DMS53 treated with DMSO at 0.1 percent for 48 hours (cell line): ENCODE results near the gene PUS1.
"Not testable (repeated sequence)": the region's sequence is repeated elsewhere in the genome, so short reads cannot be mapped to it uniquely, and the experiment has no call there.

Experiments
- DNase-seq: peaks from one replicate; lab custom pipeline; 2025; ENCODE audit not compliant: unreplicated experiment; lab: John Stamatoyannopoulos, UW

Gene PUS1

DNA sequence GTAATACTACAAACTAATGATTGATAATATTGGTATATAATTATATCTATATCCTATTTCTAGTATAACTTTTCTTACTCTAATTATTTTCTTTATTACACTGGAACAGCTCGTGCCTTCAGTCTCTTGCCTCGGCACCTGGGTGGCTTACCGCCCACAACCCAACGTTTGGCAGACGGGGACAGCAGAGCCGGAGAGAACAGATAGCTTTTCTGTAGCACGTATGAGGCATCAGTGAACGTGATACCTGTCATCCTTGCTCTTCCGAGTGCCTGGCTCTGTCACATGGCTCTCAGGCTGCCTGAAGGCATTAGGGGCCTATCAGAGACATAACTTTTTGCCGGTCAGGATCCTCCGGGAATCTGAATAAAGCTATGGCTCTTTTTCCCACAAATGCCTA is 5.5 kb downstream of the PUS1 start:
- no peak for DNase-seq

DNA sequence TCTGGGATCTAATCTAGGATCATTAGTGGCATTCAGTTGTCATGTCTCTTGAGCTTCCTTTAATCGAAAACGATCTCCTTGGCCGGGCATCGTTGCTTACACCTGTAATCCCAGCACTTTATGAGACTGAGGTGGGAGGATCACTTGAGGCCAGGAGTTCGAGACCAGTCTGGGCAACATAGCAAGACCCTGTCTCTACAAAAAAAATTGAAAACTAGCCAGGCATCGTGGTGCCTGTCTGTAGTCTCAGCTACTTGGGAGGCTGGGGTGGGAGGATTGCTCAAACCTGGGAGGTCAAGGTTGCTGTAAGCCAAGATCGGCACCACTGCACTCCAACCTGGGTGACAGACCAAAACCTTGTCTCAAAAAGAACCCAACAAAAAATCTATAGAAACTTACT is 9.0 kb downstream of the PUS1 start:
- no peak for DNase-seq

DNA sequence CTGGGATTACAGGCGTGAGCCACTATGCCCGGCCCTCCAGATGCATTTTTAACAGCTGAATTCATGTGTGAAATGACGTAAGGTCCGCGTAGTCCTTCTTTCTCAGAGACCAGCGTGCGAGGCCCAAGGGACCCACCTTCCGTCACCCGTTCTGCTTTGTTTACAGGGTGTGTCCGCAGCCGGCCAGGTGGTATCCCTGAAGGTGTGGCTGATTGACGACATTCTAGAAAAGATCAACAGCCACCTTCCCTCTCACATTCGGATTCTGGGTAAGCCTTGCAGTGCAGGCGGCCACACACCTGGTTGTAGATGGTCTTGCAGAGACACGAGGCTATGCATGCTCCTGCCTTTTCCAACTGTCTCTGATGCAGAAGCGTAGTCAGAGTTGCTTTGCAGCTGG is 9.9 kb downstream of the PUS1 start:
- DNase-seq, result no peak

DNA sequence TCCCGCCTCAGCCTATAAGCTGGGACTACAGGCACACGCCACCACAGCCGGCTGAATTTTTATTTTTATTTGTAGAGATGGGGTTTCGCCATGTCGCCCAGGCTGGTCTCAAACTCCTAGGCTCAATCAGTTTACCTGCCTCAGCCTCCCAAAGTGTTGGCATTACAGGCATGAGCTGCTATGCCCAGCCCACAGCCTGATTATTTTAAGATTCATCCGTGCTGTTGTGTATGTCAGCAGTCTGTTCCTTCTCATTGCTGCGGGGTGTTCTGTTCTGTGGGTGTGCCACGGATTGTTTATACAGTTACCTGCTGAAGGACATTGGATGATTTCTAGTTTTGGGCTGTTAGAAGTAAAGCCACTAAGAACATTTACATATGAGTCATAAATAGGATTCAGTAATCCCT is 11.1 kb downstream of the PUS1 start:
- no peak for DNase-seq

DNA sequence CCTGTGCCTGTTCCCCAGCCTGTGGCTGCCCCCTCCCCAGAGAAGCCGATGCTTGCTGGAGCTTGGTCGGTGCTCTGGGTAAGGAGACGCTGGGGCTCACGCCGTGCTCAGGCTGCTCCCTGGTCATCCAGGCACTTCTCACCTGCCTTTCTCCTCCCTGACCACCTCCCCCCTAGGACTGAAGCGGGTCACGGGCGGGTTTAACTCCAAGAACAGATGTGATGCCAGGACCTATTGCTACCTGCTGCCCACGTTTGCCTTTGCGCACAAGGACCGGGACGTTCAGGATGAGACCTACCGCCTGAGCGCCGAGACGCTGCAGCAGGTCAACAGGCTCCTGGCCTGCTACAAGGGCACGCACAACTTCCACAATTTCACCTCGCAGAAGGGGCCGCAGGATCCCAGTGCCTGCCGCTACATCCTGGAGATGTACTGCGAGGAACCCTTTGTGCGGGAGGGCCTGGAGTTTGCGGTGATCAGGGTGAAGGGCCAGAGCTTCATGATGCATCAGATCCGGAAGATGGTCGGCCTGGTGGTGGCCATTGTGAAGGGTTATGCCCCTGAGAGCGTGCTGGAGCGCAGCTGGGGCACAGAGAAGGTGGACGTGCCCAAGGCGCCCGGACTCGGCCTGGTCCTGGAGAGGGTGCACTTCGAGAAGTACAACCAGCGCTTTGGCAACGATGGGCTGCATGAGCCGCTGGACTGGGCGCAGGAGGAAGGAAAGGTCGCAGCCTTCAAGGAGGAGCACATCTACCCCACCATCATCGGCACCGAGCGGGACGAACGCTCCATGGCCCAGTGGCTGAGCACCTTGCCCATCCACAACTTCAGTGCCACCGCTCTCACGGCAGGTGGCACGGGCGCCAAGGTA is 12.3 kb downstream of the PUS1 start:
- no peak for DNase-seq

DNA sequence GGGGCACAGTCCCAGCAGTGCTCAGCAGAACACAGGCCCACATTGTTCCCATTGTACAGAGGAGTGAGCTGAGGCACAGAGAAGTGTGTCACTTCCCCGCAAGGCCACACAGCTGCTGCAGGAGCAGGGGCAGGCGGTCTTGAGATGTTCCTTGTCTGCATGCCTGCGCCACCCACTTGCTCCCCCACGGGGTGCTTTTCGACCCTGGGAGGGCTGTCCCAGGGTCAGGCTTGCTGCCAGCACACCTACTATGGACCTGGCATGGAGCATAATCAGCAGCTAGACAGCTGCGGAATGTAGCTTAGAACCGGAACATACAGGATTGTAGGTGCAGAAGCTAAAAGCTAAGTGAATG is 12.9 kb downstream of the PUS1 start:
- DNase-seq, result no peak

DNA sequence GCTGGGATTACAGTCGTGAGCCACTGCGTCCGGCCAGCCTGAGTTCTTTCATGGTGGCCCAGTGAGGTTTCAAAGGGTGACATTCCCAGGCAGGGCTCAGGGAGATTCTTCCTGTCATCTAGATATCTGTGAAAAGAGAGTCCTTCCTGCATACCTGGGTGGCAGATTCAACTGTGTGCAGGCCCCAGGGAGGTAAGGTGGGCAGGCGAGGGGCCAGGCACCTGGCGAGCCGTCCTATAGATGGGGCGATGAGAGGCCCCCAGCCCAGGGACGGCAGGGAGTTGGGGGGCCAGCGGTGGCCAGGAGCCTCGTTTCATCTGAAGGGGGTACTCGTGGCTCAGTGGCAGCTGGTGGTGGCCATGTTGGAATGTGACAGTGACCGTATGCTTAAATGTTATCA is 13.6 kb downstream of the PUS1 start:
- DNase-seq, result no peak

DNA sequence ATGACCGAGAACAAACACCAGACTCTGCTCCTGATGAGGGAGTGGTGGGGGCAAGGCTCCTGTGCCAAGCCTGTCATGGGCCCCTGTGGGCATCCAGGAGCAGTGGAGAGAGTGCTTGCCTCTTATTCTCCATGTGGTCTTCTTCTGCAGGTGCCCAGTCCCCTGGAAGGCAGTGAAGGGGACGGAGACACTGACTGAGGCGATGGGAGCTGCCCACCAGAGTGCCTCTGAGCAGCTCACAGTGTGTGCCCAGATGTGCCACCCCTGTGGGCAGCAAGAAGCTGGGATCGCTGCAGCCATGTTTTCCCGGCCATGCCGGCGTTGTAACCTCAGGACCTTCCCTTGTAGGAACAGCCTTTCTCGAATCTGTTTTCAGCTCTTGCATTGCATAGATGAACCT is 14.3 kb downstream of the PUS1 start:
- no peak for DNase-seq

DNA sequence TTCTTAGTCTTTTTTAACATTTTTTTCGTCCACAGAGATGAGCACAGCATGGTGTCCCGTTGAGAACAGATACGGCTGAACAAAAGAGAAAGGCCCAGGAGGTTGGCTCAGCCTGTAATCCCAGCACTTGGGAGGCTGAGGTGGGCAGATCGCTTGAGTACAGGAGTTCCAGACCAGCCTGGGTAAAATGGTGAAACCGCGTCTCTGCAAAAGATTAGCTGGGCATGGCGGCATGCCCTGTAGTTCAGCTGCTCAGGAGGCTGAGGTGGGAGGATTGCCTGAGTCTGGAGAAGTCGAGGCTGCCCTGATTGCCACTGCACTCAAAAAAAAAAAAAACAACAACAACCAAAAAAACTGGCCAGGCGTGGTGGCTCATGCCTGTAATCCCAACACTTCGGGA is 14.8 kb downstream of the PUS1 start:
- DNase-seq, result no peak

DNA sequence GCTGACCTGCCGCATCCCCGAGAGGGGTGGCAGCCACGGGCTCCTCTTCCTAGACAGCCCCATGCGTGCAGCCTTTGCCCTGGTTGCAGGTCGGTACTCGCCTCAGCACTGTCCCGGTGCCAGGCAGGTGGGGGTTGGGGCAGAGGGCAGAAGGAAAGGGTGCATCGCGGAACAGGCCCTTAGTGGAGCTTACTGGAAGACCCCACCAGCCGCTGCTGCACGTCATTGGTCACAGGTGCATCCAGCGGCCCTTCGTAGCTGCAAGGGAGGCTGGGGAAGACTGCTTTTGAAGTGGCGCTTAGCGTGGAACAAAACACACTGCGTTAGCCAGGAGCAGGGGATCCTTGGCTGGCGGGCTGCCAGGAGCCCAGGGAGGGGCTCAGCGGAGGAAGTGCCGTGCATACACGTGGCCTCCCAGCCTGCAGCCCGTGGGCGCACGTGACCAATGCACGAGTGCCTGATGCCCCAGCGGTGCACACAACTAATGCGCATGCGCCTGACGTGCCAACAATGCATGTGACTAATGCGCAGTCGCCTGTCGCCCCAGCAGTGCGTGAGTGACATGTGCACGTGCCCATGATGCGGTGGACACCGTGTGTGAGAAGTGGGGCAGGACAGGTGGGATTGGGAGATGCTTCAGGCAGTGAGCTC is 15.7 kb downstream of the PUS1 start:
- DNase-seq, result no peak

DNA sequence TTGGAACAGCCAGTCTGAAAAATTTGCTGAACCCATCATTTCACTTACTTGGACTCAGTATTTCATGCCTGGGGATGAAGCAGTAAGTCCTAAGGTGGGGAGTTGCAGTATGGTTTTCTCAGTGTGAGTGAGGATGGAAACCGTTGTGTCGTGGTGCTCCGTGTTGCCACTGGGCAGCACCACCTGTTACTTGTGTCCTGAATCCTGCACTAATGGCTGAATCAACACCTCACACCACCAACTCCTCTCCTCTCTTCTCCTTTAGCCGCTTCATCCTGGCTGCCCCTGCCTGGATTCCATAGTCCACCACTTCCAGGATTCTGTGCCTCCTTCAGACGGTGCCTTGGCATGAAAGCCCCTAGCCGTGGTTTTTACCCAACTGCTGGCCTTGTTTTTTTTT is 17.7 kb downstream of the PUS1 start:
- no peak for DNase-seq

DNA sequence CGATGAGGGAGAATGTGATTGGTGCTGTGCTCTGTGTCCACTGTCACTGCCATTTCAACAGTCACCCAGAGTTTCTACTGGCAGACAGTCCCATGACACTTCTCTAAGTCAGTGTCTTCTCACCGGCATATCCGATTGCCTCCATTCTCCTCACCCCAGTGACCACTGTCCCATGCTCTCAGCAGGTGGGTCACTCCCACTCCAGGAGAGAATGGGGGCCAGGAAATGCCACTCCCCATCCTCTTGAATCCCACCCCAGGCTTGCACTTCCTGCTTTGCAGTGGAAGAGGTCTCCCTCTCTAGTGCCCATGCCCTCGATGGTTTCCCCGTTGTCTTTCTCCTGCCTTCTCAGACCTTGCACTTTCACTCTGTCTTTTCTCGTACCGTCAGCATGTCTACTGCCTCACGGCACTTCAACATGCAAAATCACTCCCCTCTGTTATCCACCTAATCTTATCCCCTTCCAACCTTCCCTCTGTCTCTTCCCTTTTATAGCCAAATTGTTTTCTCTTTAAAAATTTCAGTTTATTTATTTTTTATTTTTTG is 18.5 kb downstream of the PUS1 start:
- no peak for DNase-seq

DNA sequence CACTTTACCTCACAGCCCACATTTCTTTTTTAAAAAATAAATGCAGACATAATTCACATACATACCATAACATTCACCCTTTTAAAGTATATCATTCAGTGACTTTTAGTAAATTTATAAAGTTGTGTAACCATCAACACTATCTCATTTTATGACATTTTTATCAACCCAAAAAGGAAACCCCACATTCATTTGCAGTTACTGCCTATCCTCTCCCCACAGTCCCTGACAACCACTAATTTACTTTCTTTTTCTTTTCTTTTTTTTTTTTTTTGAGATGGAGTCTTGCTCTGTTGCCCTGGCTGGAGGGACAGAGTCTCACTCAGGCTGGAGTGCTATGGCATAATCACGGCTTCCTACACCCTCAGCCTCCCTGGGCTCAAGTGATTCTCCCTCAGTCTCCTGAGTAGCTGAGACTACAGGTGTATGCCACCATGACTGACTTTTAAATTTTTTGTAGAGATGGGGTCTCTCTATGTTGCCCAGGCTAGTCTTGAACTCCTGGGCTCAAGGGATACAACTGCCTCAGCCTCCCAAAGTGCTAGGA is 19.2 kb downstream of the PUS1 start:
- DNase-seq, result no peak

DNA sequence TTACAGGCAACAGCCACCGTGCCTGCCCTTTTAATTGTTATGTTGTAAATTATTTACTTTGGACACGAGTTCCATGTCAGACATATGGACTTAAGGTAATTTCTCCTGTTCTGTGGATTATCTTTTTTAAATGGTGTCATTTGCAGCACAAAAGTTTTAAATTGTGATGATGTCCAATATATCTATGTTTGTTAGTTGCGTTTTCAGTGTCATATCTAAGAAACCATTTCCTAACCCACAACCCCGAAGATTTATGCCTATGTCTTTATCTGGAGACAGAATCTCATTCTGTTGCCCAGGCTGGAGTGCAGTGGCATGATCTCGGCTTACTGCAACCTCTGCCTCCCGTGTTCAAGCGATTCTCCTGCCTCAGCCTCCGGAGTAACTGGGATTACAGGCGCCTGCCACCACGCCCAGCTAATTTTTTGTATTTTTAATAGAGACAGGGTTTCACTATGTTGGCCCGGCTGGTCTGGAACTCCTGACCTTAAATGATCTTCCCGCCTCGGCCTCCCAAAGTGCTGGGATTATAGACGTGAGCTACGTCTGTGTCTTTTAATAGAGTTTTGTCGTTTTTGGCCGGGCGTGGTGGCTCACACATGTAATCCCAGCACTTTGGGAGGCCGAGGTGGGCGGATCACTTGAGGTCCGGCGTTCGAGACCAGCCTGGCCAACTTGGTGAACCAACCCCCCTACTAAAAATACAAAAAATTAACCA is 19.8 kb downstream of the PUS1 start:
- not testable (repeated sequence) for DNase-seq

DNA sequence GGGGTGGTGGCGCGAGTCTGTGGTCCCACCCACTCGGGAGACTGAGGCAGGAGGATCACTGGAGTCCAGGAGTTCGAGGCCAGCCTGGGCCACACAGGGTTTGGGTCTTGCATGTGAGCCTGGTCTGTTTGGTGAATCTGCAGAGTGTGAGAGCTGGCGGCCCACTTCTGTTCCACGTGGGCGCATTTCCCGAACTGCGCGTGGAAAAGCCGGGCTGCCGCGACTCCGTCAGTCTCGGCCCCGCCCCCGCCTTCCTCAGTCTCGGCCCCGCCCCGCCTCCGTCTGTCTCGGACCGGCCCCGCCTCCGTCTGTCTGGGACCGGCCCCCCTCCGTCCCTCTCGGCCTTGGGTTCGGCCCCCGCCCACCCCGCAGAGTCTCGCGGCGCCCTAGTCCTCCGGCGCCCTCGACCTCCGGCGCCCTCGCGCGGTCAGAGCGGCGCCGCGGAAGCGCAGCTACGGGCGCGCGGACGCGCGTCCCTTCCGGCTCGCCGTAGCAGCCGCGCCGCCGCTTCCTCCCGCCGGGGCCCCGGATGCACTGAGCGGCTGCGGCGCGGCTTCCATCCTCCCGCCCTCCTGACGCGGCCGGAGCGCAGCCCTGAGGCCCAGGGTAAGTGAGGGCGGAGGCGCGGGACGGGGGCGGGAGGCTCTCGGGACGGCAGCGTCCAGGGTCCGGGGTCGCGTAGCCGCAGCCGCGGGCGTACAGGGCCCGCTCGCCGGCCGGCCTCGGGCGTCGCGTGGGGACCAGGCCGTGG is 20.5 kb downstream of the PUS1 start, which contains the start of gene EP400:
Gene EP400 (plus strand): TSS at position 512 of the 751 bp plus-strand sequence. CDS start 10,678 bp downstream, outside the sequence.
- DNase-seq, result peak; percentile 89

DNA sequence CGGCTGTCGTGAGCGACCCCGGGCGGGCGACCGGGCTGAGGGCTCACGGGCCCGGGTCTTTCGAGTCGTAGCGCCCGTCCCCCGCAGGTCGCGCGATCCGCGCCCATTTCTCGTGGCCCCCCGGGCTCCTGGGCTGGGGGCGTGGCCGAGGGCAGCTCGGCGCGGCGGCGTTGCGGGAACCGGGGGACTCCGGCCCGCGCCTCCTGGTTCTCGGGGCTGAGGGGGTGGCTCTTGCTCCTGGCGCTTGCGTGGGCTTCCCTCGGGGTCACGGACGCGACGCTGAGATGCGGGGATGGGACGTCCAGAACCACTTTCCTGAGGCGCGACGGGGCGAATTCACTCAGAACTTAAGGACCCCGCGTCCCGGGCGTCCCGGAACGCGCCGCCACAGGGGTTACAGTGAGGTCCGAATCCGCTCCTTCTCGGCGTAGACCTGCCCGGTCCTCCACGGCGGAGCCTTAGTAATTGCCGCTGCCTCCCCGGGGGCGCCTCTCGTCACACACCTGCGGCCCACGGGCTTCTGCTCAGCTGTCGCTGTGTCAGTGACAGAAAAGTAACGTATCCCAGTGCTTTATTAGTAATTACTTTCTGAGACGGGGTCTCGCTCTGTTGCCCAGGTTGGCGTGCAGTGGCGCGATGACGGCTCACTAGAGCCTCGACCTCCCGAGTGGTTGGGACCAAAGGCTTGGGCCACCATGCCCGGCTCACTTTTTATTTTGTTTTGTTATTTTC is 21.3 kb downstream of the PUS1 start:
- DNase-seq, result no peak

DNA sequence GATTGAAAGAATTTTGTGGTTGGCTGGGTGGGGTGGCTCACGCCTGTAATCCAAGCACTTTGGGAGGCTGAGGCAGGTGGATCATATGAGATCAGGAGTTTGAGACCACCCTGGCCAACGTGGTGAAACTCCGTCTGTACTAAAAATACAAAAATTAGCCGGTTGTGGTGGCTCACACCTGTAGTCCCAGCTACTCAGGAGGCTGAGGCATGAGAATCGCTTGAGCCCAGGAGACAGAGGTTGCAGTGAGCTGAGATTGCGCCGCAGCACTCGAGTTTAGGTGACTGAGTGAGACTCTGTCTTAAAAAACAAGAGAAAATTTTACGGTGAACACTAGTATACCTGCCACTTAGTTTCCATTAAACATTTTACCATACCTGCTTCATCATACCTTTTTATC is 24.7 kb downstream of the PUS1 start:
- not testable (repeated sequence) for DNase-seq

DNA sequence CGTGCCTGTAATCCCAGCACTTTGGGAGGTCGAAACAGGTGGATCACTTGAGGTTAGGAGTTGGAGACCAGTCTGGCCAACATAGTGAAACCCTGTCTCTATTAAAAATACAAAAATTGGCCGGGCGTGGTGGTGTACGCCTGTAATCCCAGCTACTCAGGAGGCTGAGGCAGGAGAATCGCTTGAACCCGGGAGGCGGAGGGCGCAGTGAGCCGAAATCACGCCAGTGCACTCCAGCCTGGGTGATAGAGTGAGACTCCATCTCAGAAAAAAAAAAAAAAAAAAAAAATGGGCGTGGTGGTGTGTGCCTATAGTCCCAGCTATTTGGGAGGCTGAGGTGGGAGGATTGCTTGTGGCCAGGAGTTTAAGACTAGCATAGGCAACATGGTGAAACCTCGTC is 25.4 kb downstream of the PUS1 start:
- DNase-seq, result not testable (repeated sequence)

DNA sequence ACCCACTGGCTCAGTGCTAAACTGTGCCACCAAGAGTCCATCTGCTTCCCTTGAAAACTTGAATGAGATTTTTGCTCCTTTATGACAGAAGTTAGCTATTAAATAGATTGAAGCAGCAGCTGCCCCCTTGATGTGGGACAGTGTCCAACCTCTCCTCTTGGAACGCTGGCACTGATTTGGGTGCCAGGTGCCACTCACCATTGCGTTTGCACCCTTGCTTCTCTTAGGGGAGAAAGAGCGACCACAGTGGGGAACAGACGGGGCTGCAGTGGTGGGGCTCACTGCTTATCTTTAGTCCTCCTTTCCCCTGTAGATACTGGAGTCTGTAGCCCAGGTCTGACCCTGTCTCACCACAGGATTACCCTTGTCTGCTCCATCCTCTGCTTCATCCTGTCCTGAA is 30.0 kb downstream of the PUS1 start:
- DNase-seq, result no peak
